Activated T-cell treated with anti-CD3 and anti-CD28 coated beads for 4 hours (primary cell): ENCODE data around the gene SGCD.
"Not testable (repeated sequence)": the region's sequence is repeated elsewhere in the genome, so short reads cannot be mapped to it uniquely, and the experiment has no call there.

Source experiments
- DNase-seq: peaks from one replicate; pipeline ENCODE4 v3.0.0-alpha.2; 2020

The SGCD gene

DNA sequence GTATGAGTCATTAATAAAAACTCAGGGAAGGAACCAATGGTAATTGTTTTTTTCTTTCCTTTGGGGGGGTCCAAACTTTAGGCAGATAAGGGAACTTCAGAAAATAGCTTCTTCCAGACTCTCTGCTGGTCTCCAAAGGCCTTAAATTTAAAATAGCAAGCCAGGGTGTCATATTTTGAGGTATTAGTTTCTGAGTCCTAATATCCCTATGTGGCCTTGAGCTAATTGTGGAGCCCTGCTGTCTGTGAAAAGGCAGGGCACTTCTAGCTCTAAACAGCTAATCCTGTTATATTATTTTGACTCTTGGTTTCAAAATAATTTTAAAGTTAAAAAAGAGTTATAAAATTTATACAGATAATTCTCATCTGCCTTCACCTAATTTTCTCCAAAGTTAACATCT lies 327.5 kb downstream of the SGCD start:
- DNase-seq, result no peak

- no peak for DNase-seq
Measured at GRCh38 chr5:156655732-156656131, 328.8 kb downstream of the SGCD start.

DNA sequence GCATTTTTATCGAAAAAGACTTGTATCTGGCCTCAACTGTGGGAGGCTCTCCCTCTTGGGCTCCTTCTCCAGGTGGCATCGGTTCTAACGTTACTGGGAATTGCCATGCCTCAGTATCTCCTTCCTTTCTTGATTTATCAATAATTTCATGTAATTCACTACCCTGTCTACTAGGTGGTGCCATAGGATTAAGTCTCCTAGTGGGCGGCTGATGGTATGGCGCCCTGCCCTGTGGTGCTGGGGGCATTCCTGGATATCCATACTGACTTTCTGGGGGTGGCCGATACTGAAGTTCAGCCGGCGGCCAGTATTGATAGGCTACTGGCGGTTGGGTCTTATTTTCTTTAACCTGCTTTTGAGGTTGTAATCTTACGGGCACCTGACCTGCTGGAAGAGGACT lies 337.9 kb downstream of the SGCD start:
- not testable (repeated sequence) for DNase-seq

GRCh38 chr5:156666686-156667085 lies 339.7 kb downstream of the SGCD start:
- DNase-seq, result not testable (repeated sequence)

GRCh38 chr5:156667616-156668015 lies 340.7 kb downstream of the SGCD start:
- no peak for DNase-seq

DNA sequence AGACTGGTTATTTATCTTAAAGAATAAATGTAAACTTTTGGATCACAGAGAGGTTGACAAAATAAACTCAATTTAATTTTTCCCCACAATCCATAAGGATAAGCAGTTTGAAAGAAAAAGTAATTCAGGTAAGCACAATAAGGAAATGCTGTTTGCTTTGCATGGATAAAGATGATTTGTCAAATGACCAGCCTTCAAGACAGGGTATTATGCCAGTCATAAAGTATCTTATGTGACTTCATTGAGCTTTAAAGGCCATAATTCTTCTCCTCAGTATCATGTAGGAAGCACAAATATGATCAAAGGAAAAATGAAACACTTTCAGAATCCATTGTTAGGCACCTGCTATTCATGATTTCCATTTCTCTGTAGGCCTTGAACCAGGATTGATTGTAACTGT lies 342.5 kb downstream of the SGCD start:
- no peak for DNase-seq

DNA sequence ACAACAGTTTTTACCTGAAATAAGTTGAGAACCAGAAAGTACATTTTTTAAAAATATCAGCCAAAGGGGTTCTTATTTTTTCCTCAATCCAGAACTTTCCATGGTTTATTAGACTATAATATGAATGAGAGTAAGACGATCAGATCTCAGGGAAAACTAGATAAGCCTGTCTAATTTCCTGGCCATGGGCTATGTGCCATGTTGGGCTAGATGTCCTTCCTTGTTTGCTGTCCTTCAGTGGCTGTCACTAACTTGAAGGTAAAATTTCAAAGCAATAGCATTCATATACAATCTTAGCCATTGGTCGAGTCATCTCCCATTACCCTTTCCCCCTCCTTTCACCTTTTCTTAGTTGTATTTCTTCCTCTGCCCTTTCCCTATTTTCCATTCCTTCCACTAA lies 343.7 kb downstream of the SGCD start:
- DNase-seq, result no peak

- no peak for DNase-seq
Measured at GRCh38 chr5:156675395-156675794, 348.4 kb downstream of the SGCD start.

DNA sequence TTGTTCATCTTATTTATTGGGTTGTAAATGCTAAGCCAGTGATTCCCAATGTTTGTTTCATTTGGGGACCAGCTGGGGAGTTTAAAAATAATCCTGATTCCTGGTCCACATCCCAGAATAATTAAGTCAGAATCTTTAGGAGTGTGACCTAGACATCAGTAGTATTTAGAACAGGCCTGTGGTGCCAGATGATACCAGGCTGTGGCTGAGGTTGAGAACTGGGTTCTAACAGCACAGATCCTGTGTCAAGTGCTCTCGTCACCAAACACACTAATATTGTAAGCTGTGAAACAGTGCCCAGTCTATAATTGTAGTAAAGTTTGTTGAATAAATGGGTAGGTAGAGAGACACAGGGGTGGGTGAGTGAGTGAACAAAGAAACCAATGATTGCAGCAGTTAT lies 351.0 kb downstream of the SGCD start:
- no peak for DNase-seq

- DNase-seq, result no peak
Measured at GRCh38 chr5:156678484-156678883, 351.5 kb downstream of the SGCD start.

DNA sequence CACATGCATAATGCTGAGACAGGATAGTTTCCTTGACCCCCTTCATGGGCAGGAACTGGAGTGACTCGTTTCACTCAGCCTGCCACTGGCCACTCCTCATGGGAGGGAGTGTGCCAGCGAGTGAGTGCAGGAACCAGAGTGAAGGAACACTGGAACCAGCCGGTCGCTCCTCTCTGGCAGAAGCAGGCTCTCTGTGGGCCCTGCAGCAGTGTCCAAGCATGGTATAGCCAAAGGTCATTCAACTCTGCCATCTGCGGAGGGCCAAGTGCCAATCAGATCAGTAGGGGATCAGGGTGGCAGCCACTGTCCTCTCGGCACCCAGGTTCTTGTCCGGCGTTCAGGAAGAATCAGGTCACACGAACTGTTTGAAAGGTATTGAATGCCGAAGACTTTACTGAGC lies 353.9 kb downstream of the SGCD start:
- no peak for DNase-seq

DNA sequence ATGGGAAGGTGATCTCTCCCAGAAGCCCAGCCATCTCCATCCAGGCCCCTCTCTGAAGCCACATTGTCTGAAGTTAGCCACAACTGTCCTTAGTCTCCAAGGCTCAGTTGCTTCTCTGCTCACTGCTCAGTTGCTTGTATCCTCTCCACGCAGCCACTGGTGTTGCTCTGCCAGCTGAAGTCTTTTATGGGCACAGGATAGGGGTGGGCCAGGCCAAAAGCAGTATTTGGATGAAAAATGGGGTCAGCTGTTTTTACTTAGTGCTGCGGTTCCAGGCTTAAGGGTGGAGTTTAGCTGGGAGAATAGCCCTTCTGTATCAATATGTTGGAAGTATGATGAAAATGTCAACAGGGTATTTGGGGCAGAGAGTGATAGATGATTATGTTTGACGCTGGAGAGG lies 354.3 kb downstream of the SGCD start:
- no peak for DNase-seq

DNA sequence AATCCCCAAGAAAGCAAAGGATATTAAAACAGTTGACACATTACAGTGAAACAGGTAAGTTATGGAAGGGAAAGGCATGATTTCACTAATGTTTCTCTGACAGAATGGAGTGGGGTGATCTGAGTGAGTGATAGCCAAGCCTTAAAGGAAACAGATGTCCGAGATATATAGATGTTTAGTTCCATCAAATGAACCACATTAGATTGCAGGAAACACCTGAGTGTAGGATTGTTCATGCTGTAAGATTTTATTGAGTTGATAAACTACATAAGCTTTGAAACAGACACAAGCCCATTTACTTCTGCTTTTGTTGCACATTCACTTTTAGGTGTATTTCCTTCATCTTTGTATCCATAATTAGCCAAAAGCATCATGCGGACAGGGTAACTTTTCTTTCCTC lies 356.0 kb downstream of the SGCD start:
- no peak for DNase-seq

DNA sequence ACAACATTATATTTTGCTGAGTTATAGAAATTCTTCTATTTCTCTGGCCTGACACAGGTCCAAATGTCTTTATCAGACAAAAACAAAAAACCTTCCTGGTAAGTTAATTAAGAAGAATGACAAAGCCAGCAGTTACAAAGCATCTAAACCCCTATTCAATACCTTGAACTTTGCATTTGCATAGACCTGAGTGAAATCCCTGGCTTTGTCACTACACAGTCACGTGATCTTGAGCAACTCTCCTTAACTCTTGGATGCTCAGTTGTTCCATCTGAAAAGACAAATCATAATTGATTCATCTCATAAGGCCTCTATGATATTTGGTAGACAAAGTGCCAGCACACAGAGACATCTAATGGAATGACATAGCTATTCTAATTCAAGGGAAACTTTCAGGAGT lies 356.5 kb downstream of the SGCD start:
- no peak for DNase-seq

DNA sequence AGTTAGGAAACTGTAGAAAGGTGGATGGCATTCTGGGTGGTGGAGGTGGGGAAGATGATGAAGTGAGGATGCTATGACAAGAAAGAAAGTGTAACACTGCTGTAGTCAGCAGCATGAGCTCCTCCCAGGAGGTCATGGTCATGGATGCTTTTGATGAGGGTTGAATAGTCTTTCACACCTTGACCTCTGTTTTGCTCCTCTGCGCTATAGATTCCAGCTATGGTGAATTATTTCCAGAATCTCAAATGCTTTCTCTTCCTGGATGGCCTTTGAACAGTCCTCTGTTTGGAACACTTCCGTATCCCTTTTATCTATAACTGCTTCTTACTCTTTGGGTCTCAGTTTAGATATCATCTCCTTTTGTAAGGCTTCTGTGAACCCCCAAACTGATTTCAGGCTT lies 357.3 kb downstream of the SGCD start:
- DNase-seq, result no peak

DNA sequence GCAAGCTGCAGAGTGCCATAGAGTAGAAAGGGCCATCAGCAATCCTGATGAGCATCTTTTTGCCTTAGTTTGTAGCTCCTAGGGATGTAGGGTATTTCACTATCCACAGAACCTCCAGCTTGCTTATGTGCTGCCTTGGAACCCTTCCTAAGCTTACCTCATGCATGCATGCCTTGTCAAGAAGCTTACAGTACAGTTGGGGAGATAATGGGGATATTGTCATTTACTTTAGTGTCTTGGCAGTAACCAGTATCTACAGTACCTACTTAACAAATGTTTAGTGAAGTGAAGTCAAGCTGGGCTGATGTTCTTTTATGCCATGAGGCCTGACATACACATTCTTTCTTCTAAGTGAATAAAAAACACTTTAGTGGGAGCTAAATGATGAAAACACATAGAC lies 358.5 kb downstream of the SGCD start:
- DNase-seq, result no peak

- DNase-seq, result no peak
Measured at GRCh38 chr5:156686380-156686779, 359.4 kb downstream of the SGCD start.

GRCh38 chr5:156686796-156687195 lies 359.8 kb downstream of the SGCD start:
- DNase-seq, result no peak

DNA sequence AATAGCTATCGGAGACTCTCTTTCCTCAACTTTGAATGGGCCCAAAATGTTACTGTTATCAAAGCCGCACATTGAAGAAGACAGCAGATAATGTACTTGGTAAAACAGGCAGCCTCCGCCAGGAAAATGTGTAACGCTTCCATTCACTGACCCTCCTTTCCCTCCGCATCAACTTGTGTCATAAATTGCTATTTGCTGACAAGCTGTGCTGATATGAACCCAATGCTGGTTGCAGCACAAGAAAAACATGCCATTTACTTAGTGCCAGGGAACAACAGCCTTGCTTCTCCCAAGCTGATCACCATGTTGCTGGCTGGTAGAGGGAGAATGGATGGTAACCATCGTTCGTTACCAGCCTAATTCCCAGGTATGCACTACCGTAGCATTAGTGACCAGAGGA lies 360.6 kb downstream of the SGCD start:
- no peak for DNase-seq

DNA sequence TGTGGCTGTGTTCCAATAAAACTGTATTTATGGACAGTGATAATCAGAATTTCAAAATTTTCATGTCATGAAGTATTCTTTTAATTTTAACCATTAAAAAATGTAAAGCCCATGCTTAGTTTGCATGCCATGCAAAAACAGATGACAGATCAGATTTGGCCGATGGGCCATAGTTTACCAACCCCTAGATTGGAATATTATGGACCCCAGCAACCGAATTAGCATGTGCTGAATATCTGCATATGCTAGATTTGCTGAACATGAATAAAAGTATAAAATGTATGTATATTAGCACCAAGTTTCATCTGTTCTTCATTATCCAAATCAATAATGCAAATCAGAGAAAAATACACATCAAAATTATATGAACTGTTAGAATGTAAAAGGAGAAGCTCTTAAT lies 364.6 kb downstream of the SGCD start:
- DNase-seq, result no peak

DNA sequence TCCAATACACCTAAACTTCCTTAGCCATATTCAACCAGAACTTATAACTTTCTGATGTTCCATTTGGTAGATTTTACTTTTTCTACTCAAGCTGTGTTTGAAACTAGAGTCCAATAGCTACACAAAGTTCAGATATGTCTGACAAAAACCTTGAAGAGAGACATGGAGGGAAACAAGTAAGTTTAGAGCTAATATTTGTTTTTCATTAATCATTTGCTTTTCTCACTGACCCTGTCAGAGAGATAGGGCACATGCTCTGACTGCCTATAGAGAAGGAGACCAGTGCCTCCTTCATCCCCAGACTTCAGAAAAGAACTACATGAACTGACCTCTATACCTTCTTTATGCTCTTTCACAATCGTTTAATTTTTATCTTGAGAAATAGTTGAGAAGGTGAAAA lies 366.1 kb downstream of the SGCD start:
- no peak for DNase-seq

- DNase-seq, result no peak
Measured at GRCh38 chr5:156694598-156694997, 367.6 kb downstream of the SGCD start.

DNA sequence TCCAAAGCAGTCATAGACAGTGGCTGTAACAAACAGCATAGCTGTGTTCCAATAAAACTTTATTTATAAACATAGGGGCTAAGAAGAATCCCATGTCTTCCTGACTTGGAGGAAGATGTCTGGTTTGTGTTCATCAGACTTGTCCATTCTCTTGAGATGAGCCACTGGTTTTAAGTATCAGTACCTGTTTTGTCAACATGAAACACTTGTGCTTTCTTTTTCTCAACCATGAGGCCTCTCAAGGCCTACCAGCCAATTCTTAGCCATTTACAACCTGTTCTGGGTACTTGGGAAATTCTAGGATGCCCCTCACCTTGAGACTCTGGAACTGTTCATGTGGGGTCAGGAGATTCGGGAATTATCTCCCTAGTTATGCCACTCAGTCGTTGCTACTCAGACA lies 368.8 kb downstream of the SGCD start:
- DNase-seq, result no peak

DNA sequence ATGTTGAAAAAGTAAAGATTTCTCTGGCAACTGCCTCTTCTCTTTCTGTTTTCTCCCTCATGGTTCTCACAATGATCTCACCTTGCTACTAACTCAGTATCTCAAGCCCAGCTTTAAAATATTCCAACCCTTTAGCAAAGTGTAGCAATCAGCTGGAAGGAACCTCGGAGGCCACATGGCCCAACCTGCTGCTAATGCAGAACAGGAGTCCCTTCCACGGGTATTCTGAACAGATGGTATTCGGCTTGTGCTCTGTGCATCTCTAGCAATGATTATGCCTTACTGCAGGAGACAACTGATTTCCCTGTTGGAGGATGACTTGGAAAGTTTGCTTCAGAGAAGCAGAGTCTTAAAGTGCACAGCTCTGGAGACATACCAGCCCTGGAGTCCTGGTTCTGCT lies 371.4 kb downstream of the SGCD start:
- no peak for DNase-seq

DNA sequence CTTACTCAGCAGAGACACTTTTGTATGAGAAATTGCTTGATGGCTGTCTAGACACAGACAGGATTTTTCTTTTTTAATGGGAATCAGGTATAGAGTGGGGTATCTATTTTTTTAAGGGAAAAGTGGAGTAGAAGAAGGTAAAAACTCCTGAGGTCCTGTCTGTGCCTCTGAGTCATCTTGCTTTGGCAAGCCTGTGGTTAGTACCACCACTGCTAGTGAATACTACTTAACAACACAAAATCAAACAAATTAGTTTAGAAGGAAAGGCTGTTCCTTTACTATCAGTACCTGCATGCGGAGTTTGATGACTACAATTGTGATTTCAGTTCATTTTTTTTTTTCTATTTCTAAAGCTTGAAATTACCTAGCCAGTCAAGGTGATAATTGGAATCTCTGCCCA lies 372.2 kb downstream of the SGCD start:
- DNase-seq, result no peak

DNA sequence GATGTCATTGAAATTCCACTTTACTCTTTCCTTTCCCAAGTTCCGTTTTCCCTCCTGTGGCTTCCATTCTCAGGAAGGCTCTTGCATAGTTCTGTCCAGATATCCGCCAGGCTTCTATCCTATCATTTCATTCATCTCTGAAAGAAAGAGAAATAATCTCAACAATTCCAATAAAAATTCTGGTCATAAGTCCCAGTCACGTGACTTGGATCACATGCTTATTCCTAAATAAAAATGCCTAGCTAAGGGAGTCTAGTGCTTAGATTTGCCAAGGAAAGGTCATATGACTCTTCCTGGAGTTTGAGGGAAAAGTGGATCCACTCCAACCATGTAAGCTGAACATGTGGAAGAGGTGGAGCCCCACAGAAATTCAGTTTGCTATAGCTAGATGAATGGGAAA lies 377.2 kb downstream of the SGCD start:
- no peak for DNase-seq
